Neural cell (in vitro differentiated cells): Measurements from ENCODE around the gene PPEF2. TPM values are rescaled to one million over a fixed set of nuclear protein-coding genes. Genes with fewer than 3 reads are reported as not detected.

Experiments used
- H2AFZ ChIP-seq: fragments of 200-600, 300-800 bp; sonication (generic), shearing (Covaris generic); 2 replicates; pipeline ENCODE4 v1.6.0; 2014; ENCODE audit warnings: low read depth, mild to moderate bottlenecking, antibody characterized with exemption, low read length, moderate library complexity
- H3F3A ChIP-seq: fragments of 200-600 bp; shearing (Covaris generic); 2 replicates; pipeline ENCODE4 v1.6.1; 2016; ENCODE audit warnings: mild to moderate bottlenecking, moderate library complexity, mixed read lengths, antibody characterized with exemption, low read length; ENCODE audit not compliant: insufficient read depth, poor library complexity, severe bottlenecking
- H3K27ac ChIP-seq: fragments of 200-600, 300-800 bp; sonication (generic), shearing (Covaris generic); 2 replicates; pipeline ENCODE4 v1.5.1; 2014; ENCODE audit warnings: mild to moderate bottlenecking, low read length, moderate library complexity
- H3K27me3 ChIP-seq: fragments of 300-800, 200-600 bp; sonication (generic), shearing (Covaris generic); 2 replicates; pipeline ENCODE4 v1.6.0; 2014; ENCODE audit warnings: mild to moderate bottlenecking, low read depth, low read length, moderate library complexity; ENCODE audit not compliant: insufficient read depth
- H3K36me3 ChIP-seq: fragments of 300-800, 200-600 bp; sonication (generic), shearing (Covaris generic); 2 replicates; pipeline ENCODE4 v1.5.1; 2014; ENCODE audit warnings: mild to moderate bottlenecking, antibody characterized with exemption, low read length, moderate library complexity; ENCODE audit not compliant: insufficient read depth
- H3K4me2 ChIP-seq: fragments of 300-800, 200-600 bp; sonication (generic), shearing (Covaris generic); 2 replicates; pipeline ENCODE4 v1.6.0; 2014; ENCODE audit warnings: mild to moderate bottlenecking, low read length
- H3K4me3 ChIP-seq: fragments of 300-800, 200-600 bp; sonication (generic), shearing (Covaris generic); 2 replicates; pipeline ENCODE4 v1.5.1; 2014; ENCODE audit warnings: mild to moderate bottlenecking, low read length, moderate library complexity
- H3K79me2 ChIP-seq: fragments of 200-600 bp; shearing (Covaris generic); replicated peaks from 2 replicates; pipeline ENCODE4 v1.6.0; 2014; ENCODE audit warnings: mild to moderate bottlenecking, low read length, moderate library complexity; ENCODE audit not compliant: insufficient read depth
- H3K9ac ChIP-seq: fragments of 300-800, 200-600 bp; sonication (generic), shearing (Covaris generic); 2 replicates; pipeline ENCODE4 v1.6.1; 2016; ENCODE audit warnings: mild to moderate bottlenecking, low read length, mixed read lengths
- H3K9me2 ChIP-seq: fragments of 200-600 bp; shearing (Covaris generic); 2 replicates; pipeline ENCODE4 v1.6.1; 2016; ENCODE audit warnings: mild to moderate bottlenecking, low read length, mixed read lengths; ENCODE audit not compliant: insufficient read depth
- H3K9me3 ChIP-seq: fragments of 200-600, 300-800 bp; sonication (generic), shearing (Covaris generic); 2 replicates; pipeline ENCODE4 v1.6.1; 2016; ENCODE audit warnings: mild to moderate bottlenecking, mixed run types, low read length, moderate library complexity, mixed read lengths
- H4K20me1 ChIP-seq: fragments of 200-600 bp; shearing (Covaris generic); 2 replicates; pipeline ENCODE4 v1.6.1; 2016; ENCODE audit warnings: mild to moderate bottlenecking, mixed run types; ENCODE audit not compliant: insufficient read depth
- CTCF ChIP-seq: fragments of 450-650 bp; IDR thresholded peaks from 2 replicates; pipeline ENCODE4 v1.5.1; 2014; ENCODE audit warnings: antibody characterized with exemption, mild to moderate bottlenecking, moderate library complexity; ENCODE audit not compliant: poor library complexity, severe bottlenecking
- EP300 ChIP-seq: fragments of 450-650 bp; conservative IDR thresholded peaks from 2 replicates; pipeline ENCODE4 v1.6.1; 2014; ENCODE audit warnings: antibody characterized with exemption, mild to moderate bottlenecking, moderate library complexity; ENCODE audit not compliant: poor library complexity, severe bottlenecking
- EZH2 ChIP-seq: fragments of 200-600, 300-800 bp; shearing (Covaris generic), sonication (generic); IDR thresholded peaks from 2 replicates; pipeline ENCODE4 v1.6.1; 2014; ENCODE audit warnings: antibody characterized with exemption, low read length, borderline replicate concordance, mild to moderate bottlenecking; ENCODE audit not compliant: insufficient read depth, poor library complexity, severe bottlenecking
- MXI1 ChIP-seq: fragments of 450-650 bp; conservative IDR thresholded peaks from 2 replicates; pipeline ENCODE4 v1.6.1; 2014; ENCODE audit warnings: antibody characterized with exemption, mild to moderate bottlenecking; ENCODE audit not compliant: poor library complexity, severe bottlenecking
- POLR2AphosphoS5 ChIP-seq: IDR thresholded peaks from 2 replicates; pipeline ENCODE4 v1.6.1; 2012
- RAD21 ChIP-seq: fragments of 450-650 bp; conservative IDR thresholded peaks from 2 replicates; pipeline ENCODE4 v1.6.1; 2014; ENCODE audit warnings: antibody characterized with exemption, mild to moderate bottlenecking, moderate library complexity
- REST ChIP-seq: IDR thresholded peaks from 2 replicates; pipeline ENCODE4 v1.6.1; 2012; ENCODE audit warnings: borderline replicate concordance
- SMC3 ChIP-seq: fragments of 450-650 bp; conservative IDR thresholded peaks from 2 replicates; pipeline ENCODE4 v1.6.1; 2014; ENCODE audit warnings: antibody characterized with exemption, mild to moderate bottlenecking, moderate library complexity; ENCODE audit not compliant: poor library complexity
- TAF1 ChIP-seq: IDR thresholded peaks from 2 replicates; pipeline ENCODE4 v1.6.1; 2012; ENCODE audit warnings: low read depth
- polyA plus RNA-seq: library from polyadenylated mRNA; depleted of rRNA; stranded (reverse); fragments of >200 nt; gene quantifications from 2 replicates; pipeline ENCODE4 v1.2.3, GENCODE V29; 2014

Gene PPEF2
- polyA plus RNA-seq, 1 donor from 2014 or later, result 0.28 TPM

GRCh38 chr4:75876218-75876617 is 26.0 kb downstream of the PPEF2 start:
- Histone ChIP-seq H3K27ac (no peak overlapping the region), H3K9ac (no peak overlapping the region), H3K9me3 (no peaks in the 10 kb centered on the region), H3K4me3 (no peak overlapping the region), H3K4me2 (no peak overlapping the region), H3F3A (no peaks in the 10 kb centered on the region), H4K20me1 (no peaks in the 10 kb centered on the region), H3K9me2 (no peaks in the 10 kb centered on the region), H2AFZ (no peak overlapping the region), H3K27me3 (no peaks in the 10 kb centered on the region), H3K36me3 (no peaks in the 10 kb centered on the region), H3K79me2 (no peaks in the 10 kb centered on the region)
- TF ChIP-seq EP300 (no peak), SMC3 (no peak), RAD21 (no peak), TAF1 (no peak), MXI1 (no peak), CTCF (no peak), POLR2AphosphoS5 (no peak), REST (no peak), EZH2 (no peak)

- no peak for TF ChIP-seq RAD21
- TF ChIP-seq EZH2, result no peak
- no peak for TF ChIP-seq EP300
- no peak for TF ChIP-seq CTCF
- TF ChIP-seq TAF1, result no peak
- no peak for TF ChIP-seq REST
- TF ChIP-seq MXI1, result no peak
- TF ChIP-seq POLR2AphosphoS5, result no peak
- no peak for TF ChIP-seq SMC3
- H3K4me2 ChIP-seq, result no peak overlapping the region
- H4K20me1 ChIP-seq, result no peaks in the 10 kb centered on the region
- no peak overlapping the region for H3K4me3 ChIP-seq
- no peaks in the 10 kb centered on the region for H3K36me3 ChIP-seq
- H3K9me2 ChIP-seq, result no peaks in the 10 kb centered on the region
- H3K9ac ChIP-seq, result no peak overlapping the region
- H3F3A ChIP-seq, result no peaks in the 10 kb centered on the region
- H3K79me2 ChIP-seq, result no peaks in the 10 kb centered on the region
- H3K9me3 ChIP-seq, result no peaks in the 10 kb centered on the region
- H2AFZ ChIP-seq, result no peak overlapping the region
- no peak overlapping the region for H3K27ac ChIP-seq
- H3K27me3 ChIP-seq, result no peaks in the 10 kb centered on the region
These were observed 33.2 kb downstream of the PPEF2 start for GRCh38 chr4:75869100-75869499.
